IMR-90 (cell line): ENCODE results near the gene DTNA. TPM values are rescaled to one million over a fixed set of nuclear protein-coding genes. Genes with fewer than 3 reads are reported as not detected.

Experiments
- ATAC-seq: fragments of 200-7000 bp; cut with Tn5 transposase; 2 replicates; pipeline ENCODE4 v1.9.1; 2020; ENCODE audit warnings: low read depth, mild to moderate bottlenecking, moderate library complexity
- BruUV-seq: library from RNA; stranded (reverse); fragments of 400-500 nt; replicated peaks from 2 replicates; lab custom pipeline; 2021; lab: Mats Ljungman, UMichigan
- CTCF ChIA-PET: fragments of 300-600 bp; formaldehyde crosslinking; extraction: SDS; loops from one replicate; lab custom pipeline; 2021; ENCODE audit warnings: antibody characterized with exemption; lab: Yijun Ruan, JAX
- POLR2A ChIA-PET: fragments of 300-600 bp; sonication (Branson Sonifier 250); formaldehyde crosslinking; loops from one replicate; lab custom pipeline; 2022; ENCODE audit warnings: antibody characterized with exemption; ENCODE audit not compliant: unreplicated experiment; lab: Charles Lee
- DNase-seq: peaks from one replicate; pipeline ENCODE4 v3.0.0; 2013
- H2AFZ ChIP-seq: replicated peaks from 2 replicates; pipeline ENCODE3; 2013; ENCODE audit warnings: low read length, mild to moderate bottlenecking; ENCODE audit not compliant: poor library complexity
- H2AK5ac ChIP-seq: 2 replicates; pipeline ENCODE4 v1.6.1; 2013; ENCODE audit warnings: low read depth, low read length, inconsistent platforms
- H2AK9ac ChIP-seq: replicated peaks from 2 replicates; pipeline ENCODE3; 2013; ENCODE audit warnings: mild to moderate bottlenecking, low read depth, low read length, moderate library complexity; ENCODE audit not compliant: poor library complexity
- H2BK120ac ChIP-seq: 2 replicates; pipeline ENCODE4 v1.6.1; 2013; ENCODE audit warnings: low read depth, low read length, inconsistent platforms
- H2BK15ac ChIP-seq: 3 replicates; pipeline ENCODE4 v1.6.1; 2013; ENCODE audit warnings: low read depth, low read length, inconsistent platforms
- H2BK20ac ChIP-seq: 2 replicates; pipeline ENCODE4 v1.6.1; 2013; ENCODE audit warnings: low read depth, mild to moderate bottlenecking, inconsistent platforms, low read length, moderate library complexity
- H2BK5ac ChIP-seq: 2 replicates; pipeline ENCODE4 v1.6.1; 2013; ENCODE audit warnings: mild to moderate bottlenecking, low read depth, low read length, inconsistent platforms; ENCODE audit not compliant: poor library complexity, severe bottlenecking
- H3K14ac ChIP-seq: replicated peaks from 2 replicates; pipeline ENCODE4 v1.6.1; 2013; ENCODE audit warnings: low read depth, low read length, inconsistent platforms
- H3K18ac ChIP-seq: 2 replicates; pipeline ENCODE4 v1.6.1; 2013; ENCODE audit warnings: low read depth, low read length, control low read depth
- H3K23ac ChIP-seq: 2 replicates; pipeline ENCODE4 v1.6.1; 2013; ENCODE audit warnings: low read depth, low read length, inconsistent platforms
- H3K27ac ChIP-seq: 2 replicates; pipeline ENCODE4 v1.5.1; 2013; ENCODE audit warnings: mild to moderate bottlenecking, control low read depth, low read length; ENCODE audit not compliant: insufficient read depth
- H3K27me3 ChIP-seq: 2 replicates; pipeline ENCODE4 v1.6.1; 2013; ENCODE audit warnings: low read length; ENCODE audit not compliant: control insufficient read depth, insufficient read depth
- H3K36me3 ChIP-seq: 2 replicates; pipeline ENCODE4 v1.6.1; 2013; ENCODE audit warnings: low read length, mixed read lengths; ENCODE audit not compliant: control insufficient read depth, insufficient read depth
- H3K4ac ChIP-seq: 2 replicates; pipeline ENCODE4 v1.6.1; 2013; ENCODE audit warnings: low read depth, low read length, inconsistent platforms
- H3K4me1 ChIP-seq: 2 replicates; pipeline ENCODE4 v1.6.1; 2013; ENCODE audit warnings: low read length, mixed read lengths; ENCODE audit not compliant: control insufficient read depth, insufficient read depth
- H3K4me2 ChIP-seq: 2 replicates; pipeline ENCODE4 v1.6.1; 2013; ENCODE audit warnings: low read depth, mild to moderate bottlenecking, control low read depth, low read length, moderate library complexity
- H3K4me3 ChIP-seq: 2 replicates; pipeline ENCODE4 v1.5.1; 2013; ENCODE audit warnings: low read depth, mild to moderate bottlenecking, control low read depth, low read length, moderate library complexity; ENCODE audit not compliant: insufficient read depth
- H3K56ac ChIP-seq: 2 replicates; pipeline ENCODE4 v1.6.1; 2013; ENCODE audit warnings: low read length, inconsistent platforms; ENCODE audit not compliant: insufficient read depth; ENCODE audit errors: extremely low read depth
- H3K79me1 ChIP-seq, 2 experiments: 2 replicates each; pipeline ENCODE4 v1.6.1; 2013; ENCODE audit warnings: low read length in 2 of 2, inconsistent platforms in 1 of 2, low read depth in 1 of 2
- H3K9ac ChIP-seq: 2 replicates; pipeline ENCODE4 v1.6.1; 2013; ENCODE audit warnings: low read depth, low read length, control low read depth
- H3K9me1 ChIP-seq: 2 replicates; pipeline ENCODE4 v1.6.1; 2013; ENCODE audit warnings: low read length, inconsistent platforms; ENCODE audit not compliant: insufficient read depth
- H3K9me3 ChIP-seq: 2 replicates; pipeline ENCODE4 v1.6.1; 2013; ENCODE audit warnings: low read length; ENCODE audit not compliant: control insufficient read depth, insufficient read depth
- H4K20me1 ChIP-seq: 2 replicates; pipeline ENCODE4 v1.6.1; 2013; ENCODE audit warnings: low read length, inconsistent platforms; ENCODE audit not compliant: insufficient read depth
- H4K5ac ChIP-seq: 2 replicates; pipeline ENCODE4 v1.6.1; 2013; ENCODE audit warnings: mild to moderate bottlenecking, low read depth, low read length, control low read depth
- H4K8ac ChIP-seq, 2 experiments: 2 replicates each; pipeline ENCODE4 v1.6.1; 2013; ENCODE audit warnings: low read depth in 2 of 2, low read length in 2 of 2, control low read depth in 1 of 2, inconsistent platforms in 1 of 2
- H4K91ac ChIP-seq: 2 replicates; pipeline ENCODE4 v1.6.1; 2013; ENCODE audit warnings: low read depth, low read length, inconsistent platforms; ENCODE audit not compliant: insufficient read depth
- BHLHE40 ChIP-seq: fragments of 150-350 bp; IDR thresholded peaks from 2 replicates; pipeline ENCODE4 v1.6.1; 2016; ENCODE audit warnings: mild to moderate bottlenecking, low read depth, low read length
- CEBPB ChIP-seq: IDR thresholded peaks from 2 replicates; pipeline ENCODE4 v1.6.1; 2012; ENCODE audit warnings: low read depth, low read length, improper control_type of control experiment
- CHD1 ChIP-seq: IDR thresholded peaks from 2 replicates; pipeline ENCODE4 v1.6.1; 2012; ENCODE audit warnings: low read depth, low read length, improper control_type of control experiment
- CTCF ChIP-seq: conservative IDR thresholded peaks from 2 replicates; pipeline ENCODE4 v1.5.1; 2012; ENCODE audit warnings: mild to moderate bottlenecking, low read depth, low read length, improper control_type of control experiment
- ELK1 ChIP-seq: fragments of 150-350 bp; IDR thresholded peaks from 2 replicates; pipeline ENCODE4 v1.6.1; 2016; ENCODE audit warnings: low read depth, mild to moderate bottlenecking, low read length, moderate library complexity, borderline replicate concordance
- FOS ChIP-seq: fragments of 150-350 bp; IDR thresholded peaks from 2 replicates; pipeline ENCODE4 v1.6.1; 2016; ENCODE audit warnings: low read depth, low read length
- MAZ ChIP-seq: IDR thresholded peaks from 2 replicates; pipeline ENCODE4 v1.6.1; 2012; ENCODE audit warnings: low read depth, mild to moderate bottlenecking, low read length, improper control_type of control experiment, moderate library complexity, borderline replicate concordance
- MXI1 ChIP-seq: IDR thresholded peaks from 2 replicates; pipeline ENCODE4 v1.6.1; 2012; ENCODE audit warnings: low read depth, mild to moderate bottlenecking, low read length, moderate library complexity, borderline replicate concordance
- NFE2L2 ChIP-seq: fragments of 150-350 bp; IDR thresholded peaks from 2 replicates; pipeline ENCODE4 v1.6.1; 2016; ENCODE audit warnings: low read depth, mild to moderate bottlenecking, low read length
- POLR2A ChIP-seq: IDR thresholded peaks from 2 replicates; pipeline ENCODE4 v1.6.1; 2012; ENCODE audit warnings: mild to moderate bottlenecking, low read depth, low read length
- RCOR1 ChIP-seq: IDR thresholded peaks from 2 replicates; pipeline ENCODE4 v1.6.1; 2012; ENCODE audit warnings: mild to moderate bottlenecking, low read length, improper control_type of control experiment; ENCODE audit not compliant: insufficient replicate concordance
- RFX5 ChIP-seq: IDR thresholded peaks from 2 replicates; pipeline ENCODE4 v1.8.0; 2012; ENCODE audit warnings: low read depth, mild to moderate bottlenecking, low read length, moderate library complexity
- SMC3 ChIP-seq: fragments of 150-350 bp; IDR thresholded peaks from 2 replicates; pipeline ENCODE4 v1.6.1; 2016; ENCODE audit warnings: low read depth, mild to moderate bottlenecking, antibody characterized with exemption, low read length, moderate library complexity
- USF2 ChIP-seq: fragments of 150-350 bp; IDR thresholded peaks from 2 replicates; pipeline ENCODE4 v1.6.1; 2017; ENCODE audit warnings: mild to moderate bottlenecking, antibody characterized with exemption, low read length, low read depth
- WGBS, 2 experiments: methylation state at CpG; one replicate each; pipeline versions ENCODE4 v1.1.5 to v1.1.7; 2013; ENCODE audit warnings: missing lambda C conversion rate in 2 of 2; ENCODE audit not compliant: insufficient read length in 1 of 2; ENCODE audit errors: extremely low coverage in 2 of 2; 5-methylcytosine and 5-hydroxymethylcytosine counted together
- dilution Hi-C: fragments of 300-500 bp; cut with HindIII; formaldehyde crosslinking; loops from one replicate; pipeline ENCODE4 v1.14.3; 2018; ENCODE audit warnings: low sequenced_read_pairs; ENCODE audit not compliant: unreplicated experiment
- in situ Hi-C: fragments of 300-500 bp; cut with MboI; formaldehyde crosslinking; loops from 3 replicates; pipeline ENCODE4 v1.14.3; 2019; ENCODE audit warnings: low sequenced_read_pairs, inconsistent platforms, mixed read lengths
- intact Hi-C: fragments of 100-400 bp; cut with micrococcal nuclease; formaldehyde crosslinking; loops from 2 replicates; pipeline ENCODE4 v1.10.0; 2022
- polyA plus RNA-seq, 3 experiments: library from polyadenylated mRNA; depleted of rRNA; stranded (reverse); fragments of >200 nt; gene quantifications; 2 replicates each; pipeline ENCODE4 v1.2.3, GENCODE V29; 2012; ENCODE audit warnings: low replicate concordance in 1 of 3
- total RNA-seq: library from RNA; depleted of rRNA; stranded (reverse); fragments of >200 nt; gene quantifications from 2 replicates; pipeline ENCODE4 v1.2.3, GENCODE V29; 2012

The DTNA gene
- total and polyA plus RNA-seq, 2 of the 4 experiments (the other 2 are of a cell fraction): 9.5 to 10.8 TPM

GRCh38 chr18:34740101-34740500 lies 30.0 kb downstream of the DTNA start:
- in situ Hi-C loops: no loop called here
- H3K36me3 ChIP-seq: no peaks in the 10 kb centered on the region
- no peak overlapping the region for H3K14ac ChIP-seq
- H3K56ac ChIP-seq: no peak overlapping the region
- H3K4me2 ChIP-seq: no peak overlapping the region
- no peak overlapping the region for H3K4me3 ChIP-seq
- H4K91ac ChIP-seq: no peak overlapping the region
- H2BK120ac ChIP-seq: no peak overlapping the region
- H2AK9ac ChIP-seq: no peak overlapping the region
- no peaks in the 10 kb centered on the region for H3K4me1 ChIP-seq
- H2BK15ac ChIP-seq: no peak overlapping the region
- no peak overlapping the region for H3K18ac ChIP-seq
- TF ChIP-seq CTCF (no peak), USF2 (no peak), FOS (no peak), RCOR1 (no peak), MXI1 (no peak), NFE2L2 (no peak), CEBPB (no peak), CHD1 (no peak), SMC3 (no peak), BHLHE40 (no peak), POLR2A (no peak), RFX5 (no peak), MAZ (no peak), ELK1 (no peak)
- H2AK5ac ChIP-seq: no peak overlapping the region
- no peak overlapping the region for H4K5ac ChIP-seq
- H3K27me3 ChIP-seq: no peaks in the 10 kb centered on the region
- H3K9ac ChIP-seq: no peak overlapping the region
- ChIA-PET CTCF (interaction anchor here (0.7 kb wide), 1 partner anchor 23 kb away, joined by 4 read pairs; no protein-coding TSS in a partner anchor), POLR2A (no interaction called here)
- no peak overlapping the region for H4K8ac ChIP-seq
- H3K9me1 ChIP-seq: no peaks in the 10 kb centered on the region
- H2AFZ ChIP-seq: no peak overlapping the region
- no peaks in the 10 kb centered on the region for H3K9me3 ChIP-seq
- no peaks in the 10 kb centered on the region for H3K79me1 ChIP-seq
- no peaks in the 10 kb centered on the region for H4K20me1 ChIP-seq
- no peak overlapping the region for H2BK5ac ChIP-seq
- dilution Hi-C loops: no loop called here
- H3K23ac ChIP-seq: no peak overlapping the region
- no peak for DNase-seq
- no peak overlapping the region for H3K4ac ChIP-seq
- intact Hi-C loops: no loop called here
- no CpG with 5 or more reads among the region's 1 CpG for WGBS, 2 experiments
- no peak overlapping the region for H2BK20ac ChIP-seq
- no peak overlapping the region for H3K27ac ChIP-seq
- ATAC-seq: no peak
- BruUV-seq: no TSS peak
